ENCODE data around the gene SLC37A1. TPM values are rescaled to one million over a fixed set of nuclear protein-coding genes. Genes with fewer than 3 reads are reported as not detected.

The SLC37A1 gene
- total RNA-seq, 1 experiment from 2014 or later = 37.7 TPM

DNA sequence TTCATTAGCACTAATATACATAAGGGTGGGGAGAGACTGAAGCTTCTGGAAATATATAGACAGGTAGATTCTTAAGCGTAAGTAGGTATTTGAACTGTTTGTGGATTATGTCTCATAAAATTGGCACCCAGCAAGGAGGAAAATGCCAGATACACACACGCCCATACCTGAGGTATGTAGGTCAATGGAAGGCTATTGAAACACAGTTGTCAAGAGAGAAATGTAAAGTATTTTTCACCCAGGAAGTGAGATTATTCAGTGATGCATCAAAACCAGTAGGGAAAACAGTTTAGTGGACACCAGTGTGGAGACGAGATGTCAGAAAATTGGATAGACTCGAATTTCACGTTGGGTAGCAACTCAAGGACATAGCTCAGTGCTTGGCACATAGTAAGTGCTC is 12.9 kb upstream of the SLC37A1 start:
- Histone ChIP-seq H2AFZ (ENCODE audit: low read length) (no peak overlapping the region), H2BK12ac (ENCODE audit: insufficient read length, low read depth, low read length) (no peak overlapping the region), H2BK5ac (ENCODE audit: insufficient read length, low read length) (no peak overlapping the region), H2BK20ac (ENCODE audit: low read depth, low read length, poor library complexity, severe bottlenecking) (no peak overlapping the region), H4K20me1 (ENCODE audit: control insufficient read depth, insufficient read depth, insufficient read length) (no peaks in the 10 kb centered on the region), H3K9ac (ENCODE audit: extremely low read depth, insufficient read length, low read length) (no peak overlapping the region), H3K4ac (ENCODE audit: low read depth, low read length) (no peak overlapping the region), H4K8ac (replicated peaks; ENCODE audit: insufficient read length, low read depth, low read length) (no peak overlapping the region), H2BK15ac (ENCODE audit: low read depth, low read length) (no peak overlapping the region), H2AK5ac (ENCODE audit: insufficient read length, low read length) (no peak overlapping the region), H3K4me1 (ENCODE audit: insufficient read depth, low read length) (no peaks in the 10 kb centered on the region), H3K18ac (ENCODE audit: insufficient read length, low read depth, low read length) (no peak overlapping the region), H3K27ac (ENCODE audit: insufficient read length, low read depth, low read length) (no peak overlapping the region), H3K9me3 (ENCODE audit: control insufficient read depth, low read depth, low read length) (no peaks in the 10 kb centered on the region), H3K79me2 (ENCODE audit: insufficient read depth, low read length) (no peaks in the 10 kb centered on the region), H3T11ph (ENCODE audit: low read length) (no peak overlapping the region), H3K27me3 (ENCODE audit: insufficient read depth, low read length) (no peaks in the 10 kb centered on the region), H3K56ac (ENCODE audit: insufficient read length, low read depth, low read length) (no peak overlapping the region), H3K23ac (ENCODE audit: insufficient read length, low read depth, low read length) (no peak overlapping the region), H4K91ac (ENCODE audit: insufficient read length, low read depth, low read length) (no peak overlapping the region), H3K4me2 (ENCODE audit: insufficient read depth, insufficient read length, low read length) (no peak overlapping the region), H3K14ac (ENCODE audit: insufficient read depth, low read length) (no peak overlapping the region), H2BK120ac (ENCODE audit: low read depth, low read length, poor library complexity, severe bottlenecking) (no peak overlapping the region), H3K79me1 (ENCODE audit: insufficient read depth, low read depth, low read length, poor library complexity, severe bottlenecking) (no peaks in the 10 kb centered on the region), H4K5ac (ENCODE audit: insufficient read length, low read depth, low read length) (no peak overlapping the region), H3K23me2 (ENCODE audit: insufficient read length, low read depth, low read length, poor library complexity, severe bottlenecking) (peaks cover 10% of the 10 kb centered on the region)
- Mint-ChIP-seq H3K4me1 (peaks cover 15 to 17% of the 10 kb centered on the region in 2 experiments), H3K4me3 (no peak overlapping the region), H3K27me3 (ENCODE audit: low read depth) (peaks cover under 1% of the 10 kb centered on the region), H3K36me3 (ENCODE audit: insufficient read depth in 1 of 3, low read depth in 3 of 3) (no peaks in the 10 kb centered on the region), H3K27ac (no peak overlapping the region), H3K9me3 (no peaks in the 10 kb centered on the region)
- no CpG with 5 or more reads among the region's 5 CpGs for WGBS (ENCODE audit: extremely low coverage, insufficient read length, low lambda C conversion rate)
- no peak for DNase-seq
- TF ChIP-seq, protein P1, sequence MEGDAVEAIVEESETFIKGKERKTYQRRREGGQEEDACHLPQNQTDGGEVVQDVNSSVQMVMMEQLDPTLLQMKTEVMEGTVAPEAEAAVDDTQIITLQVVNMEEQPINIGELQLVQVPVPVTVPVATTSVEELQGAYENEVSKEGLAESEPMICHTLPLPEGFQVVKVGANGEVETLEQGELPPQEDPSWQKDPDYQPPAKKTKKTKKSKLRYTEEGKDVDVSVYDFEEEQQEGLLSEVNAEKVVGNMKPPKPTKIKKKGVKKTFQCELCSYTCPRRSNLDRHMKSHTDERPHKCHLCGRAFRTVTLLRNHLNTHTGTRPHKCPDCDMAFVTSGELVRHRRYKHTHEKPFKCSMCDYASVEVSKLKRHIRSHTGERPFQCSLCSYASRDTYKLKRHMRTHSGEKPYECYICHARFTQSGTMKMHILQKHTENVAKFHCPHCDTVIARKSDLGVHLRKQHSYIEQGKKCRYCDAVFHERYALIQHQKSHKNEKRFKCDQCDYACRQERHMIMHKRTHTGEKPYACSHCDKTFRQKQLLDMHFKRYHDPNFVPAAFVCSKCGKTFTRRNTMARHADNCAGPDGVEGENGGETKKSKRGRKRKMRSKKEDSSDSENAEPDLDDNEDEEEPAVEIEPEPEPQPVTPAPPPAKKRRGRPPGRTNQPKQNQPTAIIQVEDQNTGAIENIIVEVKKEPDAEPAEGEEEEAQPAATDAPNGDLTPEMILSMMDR (conservative IDR thresholded peaks at IDR 0.05) = no peak
